ENCODE results near the gene DNM1L. TPM values are rescaled to one million over a fixed set of nuclear protein-coding genes. Genes with fewer than 3 reads are reported as not detected.

The DNM1L gene
- total and polyA plus RNA-seq, 2 of the 4 experiments (the other 2 are of a cell fraction), result 44.8 to 70.1 TPM

- Histone ChIP-seq H2BK15ac (ENCODE audit: low read depth, low read length) (no peak overlapping the region), H2BK120ac (ENCODE audit: low read depth, low read length) (no peak overlapping the region), H3K14ac (replicated peaks; ENCODE audit: low read depth, low read length) (no peak overlapping the region), H2AK9ac (replicated peaks; ENCODE audit: low read depth, low read length, poor library complexity) (no peak overlapping the region), H3K9me1 (ENCODE audit: insufficient read depth, low read length) (no peaks in the 10 kb centered on the region), H3K9ac (ENCODE audit: low read depth, low read length) (no peak overlapping the region), H3K23ac (ENCODE audit: low read depth, low read length) (no peak overlapping the region), H3K27ac (ENCODE audit: insufficient read depth, low read length) (no peak overlapping the region), H3K79me1 (ENCODE audit: low read depth in 1 of 2, low read length in 2 of 2) (peaks cover 0 to 10% of the 10 kb centered on the region in 2 experiments; a peak in 3 of 4 replicates), H3K18ac (ENCODE audit: low read depth, low read length) (no peak overlapping the region), H3K27me3 (ENCODE audit: control insufficient read depth, insufficient read depth, low read length) (no peaks in the 10 kb centered on the region), H2BK20ac (ENCODE audit: low read depth, low read length) (no peak overlapping the region), H2AFZ (replicated peaks; ENCODE audit: low read length, poor library complexity) (no peak overlapping the region), H4K8ac (ENCODE audit: low read depth in 2 of 2, low read length in 2 of 2) (no peak overlapping the region), H3K36me3 (ENCODE audit: control insufficient read depth, insufficient read depth, low read length) (peaks cover 15% of the 10 kb centered on the region), H3K4me2 (ENCODE audit: low read depth, low read length) (no peak overlapping the region), H3K4me3 (ENCODE audit: insufficient read depth, low read depth, low read length) (no peak overlapping the region), H4K5ac (ENCODE audit: low read depth, low read length) (no peak overlapping the region), H4K20me1 (ENCODE audit: insufficient read depth, low read length) (no peaks in the 10 kb centered on the region), H3K56ac (ENCODE audit: extremely low read depth, insufficient read depth, low read length) (no peak overlapping the region), H3K4me1 (ENCODE audit: control insufficient read depth, insufficient read depth, low read length) (no peaks in the 10 kb centered on the region), H2AK5ac (ENCODE audit: low read depth, low read length) (no peak overlapping the region), H3K9me3 (ENCODE audit: control insufficient read depth, insufficient read depth, low read length) (no peaks in the 10 kb centered on the region), H4K91ac (ENCODE audit: insufficient read depth, low read depth, low read length) (no peak overlapping the region), H2BK5ac (ENCODE audit: low read depth, low read length, poor library complexity, severe bottlenecking) (no peak overlapping the region), H3K4ac (ENCODE audit: low read depth, low read length) (no peak overlapping the region)
- dilution Hi-C loops (cut with HindIII; ENCODE audit: low sequenced_read_pairs, unreplicated experiment), result no loop called here
- ATAC-seq (ENCODE audit: low read depth) (no peak), DNase-seq (no peak)
- ChIA-PET POLR2A (ENCODE audit: unreplicated experiment) (no interaction called here), CTCF (interaction anchor here (0.7 kb wide), 1 partner anchor 783 kb away, joined by 8 read pairs; no protein-coding TSS in a partner anchor)
- 100% methylated on average over 1 of the region's 3 CpGs; no CpG with 5 or more reads in 1 of the 2 experiments for WGBS, 2 experiments (ENCODE audit: extremely low coverage in 2 of 2, insufficient read length in 1 of 2)
- BruUV-seq (replicated peaks), result no TSS peak
- intact Hi-C loops (cut with micrococcal nuclease), result loop anchor here (5.0 kb wide), 2 partner anchors 34 to 279 kb away; no protein-coding TSS in a partner anchor
- in situ Hi-C loops (cut with MboI; ENCODE audit: low sequenced_read_pairs), result no loop called here
- TF ChIP-seq BHLHE40 (IDR thresholded peaks at IDR 0.05; ENCODE audit: low read depth, low read length), result no peak
These were observed 57.3 kb downstream of the DNM1L start for GRCh38 chr12:32736445-32736844.
